ENCODE measurements around the gene TRAF2.

The TRAF2 gene

GRCh38 chr9:136849960-136850865 lies 36.1 kb upstream of the TRAF2 start:
- TF ChIP-seq POLR2AphosphoS5 (IDR thresholded peaks at IDR 0.05; ENCODE audit: low read depth, low read length) = no peak
- no peak for TF ChIP-seq SIN3A (IDR thresholded peaks at IDR 0.05; ENCODE audit: borderline replicate concordance, insufficient read depth, low read length)
- TF ChIP-seq TAF1 (IDR thresholded peaks at IDR 0.05; ENCODE audit: borderline replicate concordance, insufficient read depth, low read length) = no peak
- TF ChIP-seq REST (IDR thresholded peaks at IDR 0.05; ENCODE audit: insufficient read depth in 1 of 2, low read depth in 2 of 2, low read length in 2 of 2) = no peak
- no peak for TF ChIP-seq FOXP2 (optimal IDR thresholded peaks at IDR 0.05; ENCODE audit: borderline replicate concordance, extremely low read depth, extremely low read length, insufficient read depth)

DNA sequence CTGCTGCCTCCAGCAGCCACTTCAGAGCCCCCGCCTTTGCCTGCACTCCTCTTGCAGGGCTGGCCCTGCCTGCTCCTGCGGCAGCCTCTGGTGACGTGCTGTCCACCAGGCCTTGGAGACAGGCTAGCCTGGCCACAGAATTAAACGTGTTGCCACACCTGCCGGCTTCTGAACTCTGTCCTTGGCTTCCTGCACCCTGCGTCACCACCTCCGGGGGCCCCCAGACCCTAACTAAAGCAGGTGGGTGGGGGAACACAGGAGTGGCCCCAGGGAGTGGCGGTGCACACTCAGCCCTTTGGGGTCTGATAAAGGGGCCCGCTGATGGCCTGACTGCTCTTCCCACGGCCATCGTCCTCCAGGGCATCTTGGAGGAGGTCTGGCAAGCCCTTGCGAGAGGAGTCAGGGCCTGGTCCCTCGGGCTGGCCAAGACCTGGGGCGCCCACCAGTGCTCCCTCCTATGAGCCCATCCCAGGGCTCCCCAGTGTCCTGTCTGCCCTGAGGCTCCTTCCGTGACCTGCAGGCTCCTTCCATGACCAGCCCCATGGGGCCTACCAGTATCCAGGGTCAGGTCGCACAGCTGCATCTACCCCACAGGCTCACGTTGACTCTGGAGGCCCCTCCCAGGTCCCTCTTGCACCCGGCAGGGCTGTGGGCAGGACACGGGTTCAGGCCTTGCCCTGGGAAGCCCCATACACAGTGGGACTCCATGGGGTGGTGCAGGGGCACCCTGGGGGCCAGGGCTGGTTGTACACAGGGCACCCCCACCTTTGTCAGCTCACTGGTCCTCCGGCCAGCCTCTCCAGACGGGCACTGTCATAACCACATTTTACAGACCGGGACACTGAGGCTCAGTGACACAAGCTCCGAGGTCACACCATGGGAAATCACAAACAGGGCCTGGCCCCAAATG lies 35.2 kb upstream of the TRAF2 start:
- TF ChIP-seq POLR2AphosphoS5 (IDR thresholded peaks at IDR 0.05; ENCODE audit: low read depth, low read length) = no peak
- TF ChIP-seq REST (IDR thresholded peaks at IDR 0.05; ENCODE audit: insufficient read depth in 1 of 2, low read depth in 2 of 2, low read length in 2 of 2) = no peak
- no peak for TF ChIP-seq SIN3A (IDR thresholded peaks at IDR 0.05; ENCODE audit: borderline replicate concordance, insufficient read depth, low read length)
- no peak for TF ChIP-seq TAF1 (IDR thresholded peaks at IDR 0.05; ENCODE audit: borderline replicate concordance, insufficient read depth, low read length)
- TF ChIP-seq FOXP2 (optimal IDR thresholded peaks at IDR 0.05; ENCODE audit: borderline replicate concordance, extremely low read depth, extremely low read length, insufficient read depth) = no peak

- TF ChIP-seq REST (IDR thresholded peaks at IDR 0.05; ENCODE audit: insufficient read depth in 1 of 2, low read depth in 2 of 2, low read length in 2 of 2) (no peak), SIN3A (IDR thresholded peaks at IDR 0.05; ENCODE audit: borderline replicate concordance, insufficient read depth, low read length) (no peak), POLR2AphosphoS5 (IDR thresholded peaks at IDR 0.05; ENCODE audit: low read depth, low read length) (no peak), FOXP2 (optimal IDR thresholded peaks at IDR 0.05; ENCODE audit: borderline replicate concordance, extremely low read depth, extremely low read length, insufficient read depth) (no peak), TAF1 (IDR thresholded peaks at IDR 0.05; ENCODE audit: borderline replicate concordance, insufficient read depth, low read length) (no peak)
Measured at GRCh38 chr9:136851941-136852663, 34.2 kb upstream of the TRAF2 start, which contains the start of gene MAMDC4. TSS of gene MAMDC4 (plus strand) at chr9:136852346. CDS start at chr9:136852417, 71 bp downstream.

DNA sequence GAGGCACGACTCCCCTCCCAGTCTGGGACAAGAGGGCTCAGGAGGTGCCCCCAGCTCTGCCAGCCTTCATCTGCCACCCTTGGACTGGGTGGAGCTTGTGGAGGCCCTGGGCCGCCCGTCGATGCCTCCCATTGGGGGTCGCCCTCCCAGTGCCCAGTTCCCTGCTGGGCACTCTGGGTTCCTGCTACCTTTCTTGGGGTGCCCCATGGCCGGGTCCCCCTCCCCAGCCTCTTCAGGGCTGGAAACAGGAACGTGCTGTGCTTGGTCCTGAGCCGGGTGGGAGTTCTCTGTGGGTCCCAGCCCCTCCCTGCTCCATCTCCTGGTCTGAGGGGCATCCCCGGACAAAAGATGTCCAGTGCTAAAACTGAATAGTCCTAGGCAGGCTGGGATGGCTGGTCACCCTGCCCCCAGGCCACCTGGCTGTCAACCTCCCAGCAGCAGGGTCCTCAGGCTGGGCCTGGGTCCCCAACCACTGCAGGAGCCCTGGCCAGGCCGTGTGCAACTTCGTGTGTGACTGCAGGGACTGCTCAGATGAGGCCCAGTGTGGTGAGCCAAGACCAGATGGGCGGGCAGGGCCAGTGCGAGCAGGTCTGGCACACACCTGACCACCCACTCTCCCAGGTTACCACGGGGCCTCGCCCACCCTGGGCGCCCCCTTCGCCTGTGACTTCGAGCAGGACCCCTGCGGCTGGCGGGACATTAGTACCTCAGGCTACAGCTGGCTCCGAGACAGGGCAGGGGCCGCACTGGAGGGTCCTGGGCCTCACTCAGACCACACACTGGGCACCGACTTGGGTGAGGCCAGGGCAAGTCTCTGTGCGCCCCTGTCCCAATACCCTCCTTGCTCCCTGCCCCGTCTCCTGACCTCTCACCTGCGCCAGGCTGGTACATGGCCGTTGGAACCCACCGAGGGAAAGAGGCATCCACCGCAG lies 33.4 kb upstream of the TRAF2 start:
- TF ChIP-seq FOXP2 (optimal IDR thresholded peaks at IDR 0.05; ENCODE audit: borderline replicate concordance, extremely low read depth, extremely low read length, insufficient read depth) = no peak
- TF ChIP-seq POLR2AphosphoS5 (IDR thresholded peaks at IDR 0.05; ENCODE audit: low read depth, low read length) = no peak
- no peak for TF ChIP-seq SIN3A (IDR thresholded peaks at IDR 0.05; ENCODE audit: borderline replicate concordance, insufficient read depth, low read length)
- no peak for TF ChIP-seq TAF1 (IDR thresholded peaks at IDR 0.05; ENCODE audit: borderline replicate concordance, insufficient read depth, low read length)
- no peak for TF ChIP-seq REST (IDR thresholded peaks at IDR 0.05; ENCODE audit: insufficient read depth in 1 of 2, low read depth in 2 of 2, low read length in 2 of 2)
